ACHN (cell line): ENCODE results near the gene SNTB2.
"Not testable (repeated sequence)": the region's sequence is repeated elsewhere in the genome, so short reads cannot be mapped to it uniquely, and the experiment has no call there.

Source experiments
- DNase-seq: peaks from one replicate; pipeline ENCODE4 v3.0.0-alpha.2; 2015
- in situ Hi-C: cut with HindIII; loops from 2 replicates; pipeline ENCODE4 v1.10.0; 2017; ENCODE audit warnings: low sequenced_read_pairs, low pct_ligation_motif_present, low pct_unique_long_range_greater_than_20kb

Gene SNTB2

DNA sequence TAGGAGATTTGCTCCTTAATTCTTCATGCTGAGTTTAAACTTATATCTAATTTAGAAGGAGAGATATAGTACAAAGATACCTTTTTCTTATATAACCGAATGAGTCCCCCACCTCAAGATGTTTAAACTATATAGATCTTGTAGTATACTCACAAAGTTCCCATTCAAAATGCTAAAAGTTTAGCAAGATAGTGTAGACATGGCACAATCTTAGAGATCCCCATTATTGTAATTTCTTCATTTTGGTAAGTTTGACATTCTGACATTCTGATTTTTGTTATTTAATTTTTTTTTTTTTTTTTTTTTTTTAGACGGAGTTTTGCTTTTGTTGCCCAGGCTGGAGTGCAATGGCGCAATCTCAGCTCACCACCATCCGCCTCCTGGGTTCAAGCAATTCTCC, 22.8 kb downstream of the SNTB2 start:
- in situ Hi-C loops: no loop called here
- DNase-seq: no peak

DNA sequence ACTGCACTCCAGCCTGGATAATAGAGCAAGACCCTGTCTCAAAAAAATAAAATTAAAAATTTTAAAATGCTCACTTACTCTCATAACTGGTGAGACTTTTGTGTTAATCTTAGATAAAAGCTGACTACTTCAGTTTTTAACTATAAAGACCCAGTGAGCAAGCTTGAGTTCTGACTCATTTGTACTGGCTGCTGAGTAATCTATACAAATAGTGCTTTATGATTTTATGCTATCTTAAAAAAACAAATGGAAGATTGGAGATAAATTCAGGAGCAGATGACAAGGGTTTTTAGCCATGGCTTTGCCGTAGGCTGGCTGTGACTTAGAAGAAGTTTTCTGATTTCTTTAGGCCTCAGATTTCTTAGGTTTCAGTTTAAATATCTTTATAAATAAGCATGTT, 30.5 kb downstream of the SNTB2 start:
- in situ Hi-C loops: no loop called here
- DNase-seq: peak; percentile 54

DNA sequence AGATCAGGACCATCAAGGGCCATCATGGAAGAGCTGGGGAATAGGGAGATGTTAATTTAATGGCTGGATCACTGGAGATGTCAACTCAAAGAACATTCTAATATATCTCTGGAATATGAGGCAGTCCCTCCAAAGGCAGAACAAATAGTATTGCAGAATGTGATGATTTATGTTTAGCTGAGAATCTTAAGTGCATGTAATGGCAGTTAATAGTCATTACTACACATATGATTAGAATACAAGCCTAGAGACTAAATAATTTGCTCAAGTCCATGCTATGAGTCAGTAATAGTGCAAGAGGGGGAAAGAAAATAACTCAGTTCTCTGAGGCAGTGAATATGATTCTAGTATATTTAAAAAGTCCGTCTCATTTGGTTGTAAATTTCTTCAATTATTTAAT, 32.3 kb downstream of the SNTB2 start:
- no peak for DNase-seq
- in situ Hi-C loops: no loop called here

DNA sequence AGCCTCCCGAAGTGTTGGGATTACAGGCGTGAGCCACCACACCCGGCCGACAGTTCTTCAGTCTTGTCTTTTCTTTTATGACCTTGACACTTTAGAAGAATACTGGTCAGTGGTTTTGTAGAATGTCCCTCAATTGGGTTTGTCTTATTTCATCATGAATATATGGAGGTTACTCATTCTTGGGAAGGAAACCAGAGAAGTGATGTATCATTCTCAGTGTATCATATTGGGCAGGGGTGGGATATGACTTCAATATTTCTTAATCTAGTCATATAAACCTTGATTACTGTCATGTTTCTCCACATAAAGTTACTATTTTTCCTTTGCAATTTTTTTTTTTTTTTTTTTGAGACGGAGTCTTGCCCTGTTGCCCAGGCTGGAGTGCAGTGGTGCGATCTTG, 36.9 kb downstream of the SNTB2 start:
- DNase-seq: no peak
- in situ Hi-C loops: no loop called here

DNA sequence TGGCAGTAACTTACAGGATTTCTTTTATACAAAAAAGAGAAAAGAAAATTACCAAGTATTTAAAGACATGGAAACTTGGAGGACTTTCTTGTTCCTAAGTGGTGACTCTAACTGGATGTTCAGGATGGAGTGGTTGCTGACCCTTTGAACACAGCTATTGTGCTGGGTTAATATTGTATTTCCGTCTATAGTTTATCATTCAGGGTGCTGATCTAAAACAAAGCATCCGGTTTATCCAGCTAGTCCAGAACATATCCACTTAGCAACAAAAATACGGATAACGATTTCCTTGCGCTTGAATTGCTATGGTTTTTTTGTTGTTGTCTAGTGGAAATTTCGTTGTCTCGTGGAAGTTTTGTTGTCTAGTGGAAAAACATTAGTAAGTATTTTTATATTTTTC, 38.2 kb downstream of the SNTB2 start:
- in situ Hi-C loops: no loop called here
- no peak for DNase-seq

DNA sequence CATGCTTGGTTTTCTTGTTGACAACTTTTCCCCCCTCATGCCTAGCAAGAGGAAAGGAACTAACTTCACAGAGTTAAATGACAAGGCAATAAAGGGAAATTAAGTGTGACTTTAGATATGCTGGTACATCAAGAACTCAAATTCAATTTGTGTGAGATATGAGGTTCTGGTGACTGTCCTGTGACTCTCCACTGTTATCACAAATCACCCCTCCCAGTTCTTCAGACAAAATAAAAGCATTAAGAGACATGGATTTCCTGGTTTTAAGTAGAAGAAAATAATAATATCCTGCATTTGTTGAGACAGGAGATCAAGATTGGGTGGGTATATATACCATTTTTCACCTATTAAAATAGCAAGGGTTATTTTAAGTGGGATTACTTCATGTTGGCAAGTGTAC, 46.2 kb downstream of the SNTB2 start:
- no peak for DNase-seq

DNA sequence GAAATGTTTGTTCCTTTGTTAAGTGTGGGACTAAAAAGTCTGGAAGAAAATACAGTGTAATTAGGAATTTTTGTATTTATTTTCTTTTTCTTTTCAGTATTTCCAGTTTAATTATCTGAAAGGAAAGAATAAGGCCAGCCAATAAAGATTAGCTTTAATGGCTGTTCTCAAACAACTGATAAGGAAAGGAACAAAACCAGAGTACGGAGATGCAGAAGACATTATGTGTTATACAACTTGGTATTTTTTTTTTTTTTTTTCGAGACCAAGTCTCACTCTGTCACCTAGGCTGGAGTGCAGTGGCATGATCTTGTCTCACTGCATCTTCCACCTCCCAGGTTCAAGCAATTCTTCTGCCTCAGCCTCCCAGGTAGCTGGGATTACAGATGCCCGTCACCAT, 47.5 kb downstream of the SNTB2 start:
- DNase-seq: no peak
- in situ Hi-C loops: no loop called here

More for the DNA sequence above, 46.2 kb downstream of the SNTB2 start:
- in situ Hi-C loops: no loop called here

DNA sequence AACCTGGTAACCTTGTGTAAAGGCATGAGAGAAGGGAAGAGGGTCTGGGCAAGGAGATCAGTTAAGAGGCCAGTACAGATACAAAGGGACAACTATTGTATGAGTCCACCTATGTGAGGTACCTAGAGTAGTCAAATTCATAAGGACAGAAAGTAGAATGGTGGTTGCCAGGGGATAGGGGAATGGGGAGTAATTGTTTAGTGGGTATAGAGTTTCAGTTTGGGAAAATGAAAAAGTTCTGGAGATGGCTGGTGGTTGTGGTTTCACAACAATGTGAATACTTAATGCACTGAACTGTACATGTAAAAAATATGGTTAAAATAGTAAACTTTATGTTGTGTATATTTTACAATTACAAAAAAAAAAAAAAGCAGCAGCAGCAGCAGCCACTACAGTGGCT, 49.4 kb downstream of the SNTB2 start:
- DNase-seq: no peak
- in situ Hi-C loops: no loop called here

DNA sequence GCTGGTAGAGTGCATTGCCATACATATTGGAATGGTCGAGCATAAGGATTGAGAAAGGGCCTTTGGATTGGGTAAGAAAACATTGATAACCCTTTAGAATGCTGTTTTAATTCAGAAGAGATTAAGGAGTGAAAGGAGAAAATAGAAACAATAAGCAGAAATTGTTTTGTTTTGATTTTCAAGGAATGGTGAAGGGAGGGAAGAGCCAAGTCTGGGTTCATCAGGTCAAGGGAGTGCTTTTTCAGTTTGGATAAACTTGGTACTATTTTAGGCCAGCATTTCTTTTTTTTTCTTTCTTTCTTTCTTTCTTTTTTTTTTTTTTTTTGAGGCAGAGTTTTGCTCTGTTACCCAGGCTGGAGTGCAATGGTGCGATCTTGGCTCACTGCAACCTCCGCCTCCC, 50.3 kb downstream of the SNTB2 start:
- no peak for DNase-seq
- in situ Hi-C loops: no loop called here

DNA sequence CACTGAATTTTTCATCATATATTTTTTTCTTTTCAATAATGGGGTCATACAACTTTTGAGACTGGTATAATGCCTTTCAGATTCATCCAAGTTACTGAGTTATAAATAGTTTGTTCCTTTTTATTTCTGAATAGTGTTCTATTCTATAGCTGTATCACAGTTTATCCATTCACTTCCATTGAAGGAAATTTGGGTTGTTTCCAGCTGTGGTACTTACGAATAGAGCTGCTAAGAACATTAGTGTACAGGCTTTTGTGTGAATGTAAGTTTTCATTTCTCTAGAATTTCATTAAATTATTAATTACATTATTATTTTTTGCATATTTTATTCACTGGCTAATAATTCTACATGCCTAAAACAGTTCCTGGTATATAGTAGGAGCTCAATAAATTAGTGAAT, 52.9 kb downstream of the SNTB2 start:
- DNase-seq: no peak
- in situ Hi-C loops: no loop called here

DNA sequence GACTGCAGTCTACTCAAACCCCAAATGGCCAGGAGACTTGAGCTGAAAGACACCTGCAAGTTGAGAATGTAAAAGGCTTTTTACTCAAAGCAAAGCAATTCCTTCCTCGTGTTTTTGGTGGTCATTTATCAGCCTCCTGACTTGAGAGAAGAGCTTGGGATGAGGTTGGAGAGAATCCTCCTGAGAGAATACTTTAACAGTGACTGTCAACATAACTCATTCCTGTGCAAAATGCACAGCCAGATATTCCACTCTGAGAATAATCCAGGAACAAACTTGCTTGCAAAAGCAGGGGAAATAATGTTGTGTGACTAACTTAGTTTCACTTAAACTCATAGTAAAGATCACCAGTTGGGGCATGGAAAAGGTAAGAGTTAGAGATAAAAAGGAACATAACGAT, 53.4 kb downstream of the SNTB2 start:
- no peak for DNase-seq
- in situ Hi-C loops: no loop called here

DNA sequence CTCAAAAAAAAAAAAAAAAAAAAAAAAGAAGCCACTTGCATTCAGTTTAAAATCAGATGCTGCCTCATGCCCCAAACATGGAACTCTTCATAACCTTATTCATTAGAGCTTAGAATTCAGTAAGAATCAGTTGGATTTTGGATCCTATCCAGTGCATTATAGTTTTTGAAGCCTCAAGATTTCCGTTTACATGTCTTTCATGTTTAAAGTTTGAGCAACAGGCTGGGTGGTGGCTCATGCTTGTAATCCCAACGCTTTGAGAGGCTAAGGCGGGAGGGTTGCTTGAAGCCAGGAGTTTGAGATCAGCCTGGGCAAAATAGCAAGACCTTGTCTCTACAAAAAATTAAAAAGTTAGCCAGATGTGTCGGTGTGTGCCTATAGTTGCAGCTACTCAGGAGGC, 55.0 kb downstream of the SNTB2 start:
- in situ Hi-C loops: no loop called here
- no peak for DNase-seq

DNA sequence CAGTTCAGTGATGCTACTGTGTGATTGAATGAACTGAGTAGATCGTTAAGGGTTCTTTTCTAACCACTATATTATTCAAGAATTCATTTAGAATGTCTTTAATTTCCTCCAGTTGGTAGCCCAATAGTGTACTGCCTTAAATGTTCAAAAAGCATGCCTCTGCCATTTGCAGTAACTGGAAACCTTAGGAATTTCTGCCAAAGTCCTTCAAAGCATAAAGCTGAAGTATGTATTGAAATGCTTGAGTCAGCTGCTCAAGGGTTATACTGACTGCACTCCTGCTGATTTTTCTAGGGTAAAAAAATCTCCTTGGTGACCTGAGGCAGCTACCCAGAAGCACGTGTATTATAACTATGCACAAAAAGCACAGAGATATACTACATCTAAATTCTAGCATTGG, 56.5 kb downstream of the SNTB2 start:
- DNase-seq: no peak
- in situ Hi-C loops: no loop called here

DNA sequence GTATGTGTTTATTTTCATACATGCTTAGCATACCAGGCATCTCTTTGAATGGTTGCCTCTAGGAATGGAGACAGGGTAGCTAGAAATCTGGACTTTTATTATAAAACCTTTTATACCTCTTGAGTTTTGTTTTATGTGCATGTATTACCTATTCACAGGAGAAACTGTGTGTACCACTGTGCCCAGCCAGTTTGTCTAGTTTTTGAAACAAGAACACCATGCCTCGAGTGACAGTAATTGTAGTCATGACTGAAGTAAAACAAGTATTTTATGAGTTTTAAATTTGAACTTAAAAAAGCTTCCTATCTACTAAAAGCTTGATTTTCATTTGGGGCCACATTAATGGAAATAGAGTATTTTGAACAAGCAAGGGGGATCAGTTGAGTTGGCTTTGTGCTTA, 57.4 kb downstream of the SNTB2 start:
- no peak for DNase-seq
- in situ Hi-C loops: no loop called here

DNA sequence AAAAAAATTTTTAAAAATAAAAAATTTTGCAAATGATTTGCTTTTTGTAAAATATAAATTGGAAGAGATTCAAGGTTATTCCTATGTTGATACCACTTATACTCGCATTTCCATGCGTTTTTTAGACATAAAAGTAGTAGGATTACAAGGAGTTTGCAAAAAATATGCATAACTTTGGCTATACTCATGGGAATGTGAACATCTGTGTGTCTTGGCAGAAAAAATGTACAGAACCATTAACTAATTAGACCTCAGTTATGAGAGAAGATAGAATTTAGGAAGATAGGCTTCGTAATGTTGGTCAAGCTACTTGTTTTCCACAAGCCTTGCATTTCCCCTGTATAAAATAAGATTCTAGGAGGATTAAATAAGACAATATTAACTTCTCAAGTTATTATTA, 63.1 kb downstream of the SNTB2 start:
- in situ Hi-C loops: no loop called here
- DNase-seq: no peak

DNA sequence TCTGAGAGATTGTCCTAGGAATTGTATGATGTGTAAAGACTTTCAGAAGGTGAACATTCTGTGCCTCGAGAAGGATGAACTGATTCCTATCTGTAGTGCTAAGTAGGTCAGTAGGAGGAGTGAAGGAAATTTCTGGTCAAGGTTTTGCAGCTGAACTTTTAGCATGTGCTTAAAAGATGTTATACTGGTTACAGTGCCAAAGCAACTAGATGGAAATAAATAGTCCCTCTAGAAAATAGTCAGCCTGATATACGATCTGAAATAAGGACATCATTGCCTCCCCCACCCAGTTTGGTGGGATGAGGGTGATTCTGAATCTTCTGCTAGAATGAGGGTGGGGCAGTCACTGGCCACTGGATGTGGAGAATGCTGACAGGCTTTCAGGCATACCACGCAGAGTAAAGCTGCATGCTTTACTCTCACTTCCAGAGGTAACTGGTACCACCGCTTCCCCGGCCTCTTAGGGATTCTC, 66.9 kb downstream of the SNTB2 start:
- no peak for DNase-seq
- in situ Hi-C loops: no loop called here

DNA sequence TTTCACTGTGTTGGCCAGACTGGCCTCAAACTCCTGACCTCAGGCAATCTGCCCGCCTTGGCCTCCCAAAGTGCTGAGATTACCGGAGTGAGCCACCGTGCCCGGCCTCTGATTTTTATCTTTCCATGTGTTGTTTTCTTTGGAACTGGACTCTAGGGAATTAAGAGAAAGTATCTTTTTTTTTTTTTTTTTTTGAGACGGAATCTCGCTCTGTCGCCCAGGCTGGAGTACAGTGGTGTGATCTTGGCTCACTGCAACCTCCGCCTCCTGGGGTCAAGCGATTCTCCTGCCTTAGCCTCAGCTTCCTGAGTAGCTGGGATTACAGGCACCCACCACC, 72.4 kb downstream of the SNTB2 start:
- in situ Hi-C loops, DNase-seq: not testable (repeated sequence)

DNA sequence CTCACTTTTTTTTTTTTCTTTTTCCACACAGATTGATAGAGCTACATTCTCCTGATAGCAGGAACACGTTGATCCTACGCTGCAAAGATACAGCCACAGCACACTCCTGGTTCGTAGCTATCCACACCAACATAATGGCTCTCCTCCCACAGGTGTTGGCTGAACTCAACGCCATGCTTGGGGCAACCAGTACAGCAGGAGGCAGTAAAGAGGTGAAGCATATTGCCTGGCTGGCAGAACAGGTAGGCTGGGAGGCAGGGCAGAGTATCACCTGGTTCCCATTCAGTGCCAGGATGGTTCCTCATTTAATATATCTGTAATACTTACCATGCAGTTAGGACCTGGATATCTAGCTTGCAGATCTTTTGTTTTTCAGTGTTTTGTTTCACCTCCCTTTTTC, 73.1 kb downstream of the SNTB2 start:
- in situ Hi-C loops: no loop called here
- no peak for DNase-seq

DNA sequence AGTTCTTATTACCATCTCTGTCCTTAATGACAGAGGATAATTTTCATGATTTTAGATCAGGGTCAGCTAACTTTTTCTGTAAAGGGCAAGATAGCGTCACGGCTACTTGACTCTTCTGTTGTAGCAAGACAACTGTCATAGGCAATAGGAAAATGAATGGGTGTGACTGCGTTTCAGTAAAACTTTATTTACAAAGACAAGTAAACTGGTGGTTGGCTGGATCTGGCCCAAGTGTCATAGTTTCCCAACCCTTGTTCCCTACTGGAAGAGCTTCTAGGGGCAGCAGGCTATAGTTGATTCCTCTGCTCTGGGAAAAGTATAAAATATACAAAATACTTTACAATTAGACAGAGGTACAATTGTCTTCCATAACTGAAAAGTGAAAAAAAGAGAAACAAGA, 73.5 kb downstream of the SNTB2 start:
- no peak for DNase-seq
- in situ Hi-C loops: no loop called here

DNA sequence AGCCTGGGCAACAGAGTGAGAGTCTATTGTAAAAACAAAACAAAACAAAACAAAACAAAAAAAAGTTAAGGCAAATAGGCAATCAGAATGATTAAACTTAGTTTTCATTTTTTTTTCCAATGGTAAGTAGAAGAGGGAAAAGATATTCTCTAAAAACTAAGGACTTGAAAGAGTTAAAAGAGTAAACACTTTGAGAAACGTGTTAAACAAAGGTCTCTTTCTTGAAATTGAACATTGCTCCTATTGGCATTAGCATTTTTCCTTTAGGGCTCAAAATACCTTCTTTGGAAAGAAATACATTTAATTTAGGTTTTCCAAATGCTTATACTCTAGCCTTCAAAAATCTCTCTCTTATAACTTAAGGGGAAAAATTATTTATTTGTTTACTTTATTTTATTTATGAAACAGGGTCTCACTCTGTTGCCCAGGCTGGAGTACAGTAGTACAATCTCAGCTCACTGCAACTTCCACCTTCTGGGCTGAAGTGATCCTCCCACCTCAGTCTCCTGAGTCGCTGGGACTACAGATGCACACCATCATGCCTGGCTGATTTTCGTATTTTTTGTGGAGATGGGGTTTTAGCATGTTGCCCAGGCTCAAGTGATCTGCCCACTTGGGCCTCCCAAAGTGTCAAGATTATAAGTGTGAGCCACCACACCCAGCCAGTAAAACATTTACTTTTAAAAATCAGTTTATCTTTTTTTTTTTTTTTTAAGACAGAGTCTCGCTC, 79.5 kb downstream of the SNTB2 start:
- DNase-seq: no peak
- in situ Hi-C loops: no loop called here

DNA sequence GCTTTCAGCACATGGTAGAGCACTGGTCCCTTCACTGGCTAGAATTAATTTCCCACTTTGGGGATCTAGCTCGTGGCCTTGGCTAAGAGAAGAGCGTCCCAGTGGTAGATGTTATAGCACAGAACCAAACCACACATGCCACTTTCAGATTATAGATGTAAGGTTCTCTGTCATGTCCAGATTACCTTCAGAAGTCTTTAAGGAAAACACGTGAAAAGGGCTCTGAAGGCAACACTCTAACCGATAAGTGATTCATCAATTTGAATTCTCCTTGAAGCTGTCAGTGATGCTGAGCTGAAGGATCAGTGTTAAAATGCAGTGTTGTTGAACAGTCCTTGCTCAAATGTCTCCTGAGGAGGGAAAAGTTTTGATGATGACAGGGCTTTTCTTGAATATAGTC, 80.7 kb downstream of the SNTB2 start:
- in situ Hi-C loops: no loop called here
- DNase-seq: no peak
